Epithelial cell of prostate (primary cell): ENCODE measurements around the gene DDX59.

Experiments used
- DNase-seq: peaks from one replicate; pipeline ENCODE4 v3.0.0-alpha.2; 2011; ENCODE audit warnings: low read depth, low spot score
- H3K27ac ChIP-seq: fragments of 450-650 bp; 2 replicates; pipeline ENCODE4 v1.5.1; 2017; ENCODE audit warnings: mild to moderate bottlenecking

The DDX59 gene

GRCh38 chr1:200673952-200674823, 4.5 kb upstream of the DDX59 start:
- peak; percentile 97 for DNase-seq
- H3K27ac ChIP-seq: peak overlapping the region; percentile 99

- peak overlapping the region; percentile 99 for H3K27ac ChIP-seq
- no peak for DNase-seq
These were observed 1.6 kb upstream of the DDX59 start for GRCh38 chr1:200671235-200671786.

GRCh38 chr1:200670242-200671118, 773 bp upstream of the DDX59 start:
- peak overlapping the region; percentile 99 for H3K27ac ChIP-seq
- DNase-seq: peak; percentile 34

GRCh38 chr1:200668514-200669313, 993 bp downstream of the DDX59 start:
- no peak for DNase-seq
- peak overlapping the region; percentile 99 for H3K27ac ChIP-seq

- no peak for DNase-seq
These were observed 3.4 kb downstream of the DDX59 start for GRCh38 chr1:200666309-200666708.

GRCh38 chr1:200665861-200666260, 3.8 kb downstream of the DDX59 start:
- H3K27ac ChIP-seq: peak overlapping the region; percentile 40
- no peak for DNase-seq

More at GRCh38 chr1:200666309-200666708, 3.4 kb downstream of the DDX59 start:
- peak overlapping the region; percentile 40 for H3K27ac ChIP-seq

GRCh38 chr1:200660719-200661118, 9.0 kb downstream of the DDX59 start:
- DNase-seq: no peak
- peak overlapping the region; percentile 96 for H3K27ac ChIP-seq

GRCh38 chr1:200659269-200659668, 10.4 kb downstream of the DDX59 start:
- peak overlapping the region; percentile 96 for H3K27ac ChIP-seq
- DNase-seq: peak; percentile 94

- H3K27ac ChIP-seq: peak overlapping the region; percentile 96
- no peak for DNase-seq
These were observed 11.5 kb downstream of the DDX59 start for GRCh38 chr1:200658037-200658818.

- H3K27ac ChIP-seq: peak overlapping the region; percentile 86
- DNase-seq: no peak
These were observed 15.0 kb downstream of the DDX59 start for GRCh38 chr1:200654660-200655059.

GRCh38 chr1:200653022-200653462, 16.7 kb downstream of the DDX59 start:
- no peak overlapping the region for H3K27ac ChIP-seq
- no peak for DNase-seq

- no peak for DNase-seq
- H3K27ac ChIP-seq: no peak overlapping the region
These were observed 17.3 kb downstream of the DDX59 start for GRCh38 chr1:200652378-200652777.

- no peak for DNase-seq
- no peak overlapping the region for H3K27ac ChIP-seq
These were observed 23.2 kb downstream of the DDX59 start for GRCh38 chr1:200646515-200646914.

GRCh38 chr1:200644021-200644420, 25.7 kb downstream of the DDX59 start:
- DNase-seq: no peak
- no peak overlapping the region for H3K27ac ChIP-seq

- H3K27ac ChIP-seq: peak overlapping the region; percentile 85
- DNase-seq: no peak
These were observed 27.2 kb downstream of the DDX59 start for GRCh38 chr1:200642481-200642880.

- DNase-seq: no peak
- H3K27ac ChIP-seq: peak overlapping the region; percentile 85
These were observed 28.7 kb downstream of the DDX59 start for GRCh38 chr1:200640963-200641401.

- peak overlapping the region; percentile 85 for H3K27ac ChIP-seq
- no peak for DNase-seq
These were observed 29.2 kb downstream of the DDX59 start for GRCh38 chr1:200640373-200640962.

GRCh38 chr1:200638073-200638472, 31.6 kb downstream of the DDX59 start:
- H3K27ac ChIP-seq: no peak overlapping the region
- DNase-seq: no peak

GRCh38 chr1:200636681-200637080, 33.0 kb downstream of the DDX59 start:
- H3K27ac ChIP-seq: no peak overlapping the region
- no peak for DNase-seq
